H1 (cell line): ENCODE data around the gene DCLRE1B. TPM values are rescaled to one million over a fixed set of nuclear protein-coding genes. Genes with fewer than 3 reads are reported as not detected.

Experiments
- CTCF ChIA-PET: fragments of 300-600 bp; sonication (Branson Sonifier 250); formaldehyde crosslinking; loops from one replicate; lab custom pipeline; 2021; ENCODE audit not compliant: partially characterized antibody; lab: Charles Lee
- POLR2A ChIA-PET: fragments of 300-600 bp; sonication (Branson Sonifier 250); formaldehyde crosslinking; loops from one replicate; lab custom pipeline; 2021; ENCODE audit warnings: inconsistent platforms; ENCODE audit not compliant: partially characterized antibody; lab: Charles Lee
- DNase-seq, 2 experiments: peaks; one replicate each; pipeline versions ENCODE4 v3.0.0 to v3.0.0-alpha.2; 2010 to 2022; ENCODE audit warnings: low spot score in 2 of 2, low read depth in 1 of 2, mixed read lengths in 1 of 2
- FAIRE-seq: peaks from 2 replicates; lab custom pipeline; 2011; peaks lifted over from hg19 to GRCh38; lab: Jason Lieb, UNC
- H2AFZ ChIP-seq: 2 replicates; pipeline ENCODE4 v1.8.1; 2012; ENCODE audit warnings: low read length, inconsistent platforms
- H2AK5ac ChIP-seq: 2 replicates; pipeline ENCODE4 v1.6.1; 2013; ENCODE audit warnings: low read depth, low read length
- H2BK120ac ChIP-seq: replicated peaks from 2 replicates; pipeline ENCODE3; 2013; ENCODE audit warnings: low read depth, low read length, inconsistent platforms
- H2BK12ac ChIP-seq: 2 replicates; pipeline ENCODE4 v1.6.1; 2013; ENCODE audit warnings: low read depth, low read length
- H2BK15ac ChIP-seq: 2 replicates; pipeline ENCODE4 v1.6.1; 2013; ENCODE audit warnings: low read length
- H2BK20ac ChIP-seq: 2 replicates; pipeline ENCODE4 v1.6.1; 2013; ENCODE audit warnings: low read length
- H2BK5ac ChIP-seq: 2 replicates; pipeline ENCODE4 v1.6.1; 2013; ENCODE audit warnings: low read depth, low read length
- H3K14ac ChIP-seq: 2 replicates; pipeline ENCODE4 v1.6.1; 2013; ENCODE audit warnings: inconsistent platforms; ENCODE audit not compliant: insufficient read length
- H3K18ac ChIP-seq: 2 replicates; pipeline ENCODE4 v1.6.1; 2013; ENCODE audit warnings: low read length; ENCODE audit errors: extremely low read depth
- H3K23ac ChIP-seq: 2 replicates; pipeline ENCODE4 v1.6.1; 2013; ENCODE audit warnings: inconsistent platforms; ENCODE audit not compliant: insufficient read length
- H3K23me2 ChIP-seq: 2 replicates; pipeline ENCODE4 v1.6.1; 2013; ENCODE audit warnings: low read depth, low read length
- H3K27ac ChIP-seq: 2 replicates; pipeline ENCODE4 v1.6.1; 2011; ENCODE audit warnings: low read depth, low read length, inconsistent platforms
- H3K27me3 ChIP-seq, 4 experiments: replicated peaks in 1 of 4; 1 replicate in 1 of 4; 2 replicates in 3 of 4; pipeline versions ENCODE4 v1.6.1 to v1.8.1; 2011 to 2013; ENCODE audit warnings: low read length in 3 of 4, mild to moderate bottlenecking in 3 of 4, inconsistent platforms in 2 of 4, mixed read lengths in 2 of 4, moderate library complexity in 1 of 4; ENCODE audit not compliant: control insufficient read depth in 3 of 4, insufficient read depth in 3 of 4; ENCODE audit errors: extremely low read depth in 1 of 4
- H3K36me3 ChIP-seq, 4 experiments: 2 replicates each; pipeline versions ENCODE4 v1.6.1 to v1.8.1; 2011 to 2013; ENCODE audit warnings: mild to moderate bottlenecking in 4 of 4, low read length in 3 of 4, moderate library complexity in 2 of 4, control low read depth in 1 of 4, inconsistent platforms in 1 of 4; ENCODE audit not compliant: insufficient read depth in 4 of 4, control insufficient read depth in 2 of 4
- H3K4ac ChIP-seq: replicated peaks from 2 replicates; pipeline ENCODE3; 2013; ENCODE audit warnings: low read length, low read depth, mixed read lengths, inconsistent platforms; ENCODE audit not compliant: insufficient read length
- H3K4me1 ChIP-seq, 4 experiments: replicated peaks in 1 of 4; 1 replicate in 1 of 4; 2 replicates in 3 of 4; pipeline versions ENCODE4 v1.6.1 to v1.8.1; 2011 to 2013; ENCODE audit warnings: low read length in 3 of 4, inconsistent platforms in 2 of 4, mixed read lengths in 1 of 4; ENCODE audit not compliant: insufficient read depth in 4 of 4, control insufficient read depth in 3 of 4
- H3K4me2 ChIP-seq, 2 experiments: 2 replicates each; pipeline versions ENCODE4 v1.6.1 to v1.8.1; 2011 to 2013; ENCODE audit warnings: low read depth in 2 of 2, low read length in 2 of 2, control low read depth in 1 of 2, inconsistent platforms in 1 of 2, mild to moderate bottlenecking in 1 of 2; ENCODE audit not compliant: insufficient read depth in 1 of 2
- H3K4me3 ChIP-seq, 4 experiments: fragments of 200-600, 300-600 bp in 1 of 4; sonication (generic), shearing (Covaris generic), sonication (Bioruptor Twin) in 1 of 4; 2 replicates each; pipeline versions ENCODE4 v1.5.1 to v1.8.1; 2011 to 2016; ENCODE audit warnings: low read length in 4 of 4, low read depth in 3 of 4, control low read depth in 2 of 4, inconsistent platforms in 2 of 4, mild to moderate bottlenecking in 2 of 4, mixed read lengths in 1 of 4, moderate library complexity in 1 of 4; ENCODE audit not compliant: insufficient read depth in 2 of 4; ENCODE audit errors: extremely low read depth in 1 of 4
- H3K56ac ChIP-seq: replicated peaks from 2 replicates; pipeline ENCODE3; 2013; ENCODE audit warnings: low read depth, mild to moderate bottlenecking, mixed read lengths, low read length, inconsistent platforms; ENCODE audit not compliant: insufficient read length
- H3K79me1 ChIP-seq: 2 replicates; pipeline ENCODE4 v1.6.1; 2013; ENCODE audit warnings: low read depth, low read length, control low read depth
- H3K79me2 ChIP-seq, 2 experiments: 2 replicates each; pipeline versions ENCODE4 v1.6.1 to v1.8.1; 2012 to 2013; ENCODE audit warnings: low read length in 2 of 2, mild to moderate bottlenecking in 2 of 2, inconsistent platforms in 1 of 2; ENCODE audit not compliant: insufficient read depth in 2 of 2, control insufficient read depth in 1 of 2
- H3K9ac ChIP-seq, 4 experiments: replicated peaks in 1 of 4; 1 replicate in 1 of 4; 2 replicates in 3 of 4; pipeline versions ENCODE4 v1.6.1 to v1.8.1; 2011 to 2013; ENCODE audit warnings: low read depth in 3 of 4, low read length in 3 of 4, control low read depth in 2 of 4, mild to moderate bottlenecking in 2 of 4, moderate library complexity in 2 of 4, inconsistent platforms in 1 of 4; ENCODE audit errors: extremely low read depth in 1 of 4
- H3K9me3 ChIP-seq, 2 experiments: 2 replicates each; pipeline versions ENCODE4 v1.6.1 to v1.8.1; 2012 to 2013; ENCODE audit warnings: mild to moderate bottlenecking in 2 of 2, moderate library complexity in 2 of 2, control low read depth in 1 of 2, inconsistent platforms in 1 of 2, low read depth in 1 of 2, low read length in 1 of 2, mixed read lengths in 1 of 2; ENCODE audit not compliant: insufficient read depth in 2 of 2
- H4K20me1 ChIP-seq, 2 experiments: replicated peaks in 1 of 2; 2 replicates each; pipeline versions ENCODE3 to v1.8.1; 2011 to 2013; ENCODE audit warnings: inconsistent platforms in 2 of 2, low read length in 2 of 2, mild to moderate bottlenecking in 1 of 2; ENCODE audit not compliant: insufficient read depth in 2 of 2, control insufficient read depth in 1 of 2
- H4K5ac ChIP-seq: 2 replicates; pipeline ENCODE4 v1.6.1; 2013; ENCODE audit warnings: low read length, low read depth, mixed read lengths, inconsistent platforms; ENCODE audit not compliant: insufficient read length
- H4K8ac ChIP-seq: 2 replicates; pipeline ENCODE4 v1.8.0; 2013; ENCODE audit warnings: mild to moderate bottlenecking, moderate library complexity, low read length, inconsistent platforms; ENCODE audit not compliant: insufficient read depth; ENCODE audit errors: extremely low read depth
- H4K91ac ChIP-seq: replicated peaks from 2 replicates; pipeline ENCODE3; 2013; ENCODE audit warnings: low read length, mixed read lengths, inconsistent platforms; ENCODE audit not compliant: insufficient read length
- ASH2L ChIP-seq: fragments of 200-600, 300-600 bp; sonication (generic); IDR thresholded peaks from one replicate; pipeline ENCODE4 v1.7.1; 2017; ENCODE audit warnings: low read length
- CBX8 ChIP-seq: fragments of 300-800, 300-1000 bp; sonication (generic); IDR thresholded peaks from 2 replicates; pipeline ENCODE4 v1.7.1; 2016; ENCODE audit warnings: low read depth, low read length, borderline replicate concordance
- CTBP2 ChIP-seq: IDR thresholded peaks from 2 replicates; pipeline ENCODE4 v1.7.0; 2011; ENCODE audit warnings: borderline replicate concordance, mild to moderate bottlenecking, moderate library complexity, mixed read lengths, low read length; ENCODE audit not compliant: insufficient read depth, insufficient read length
- EZH2 ChIP-seq: fragments of 200-600 bp; sonication (generic); IDR thresholded peaks from 2 replicates; pipeline ENCODE4 v1.7.1; 2012; ENCODE audit warnings: low read depth, mild to moderate bottlenecking, moderate library complexity, low read length, inconsistent platforms; ENCODE audit not compliant: severe bottlenecking
- JUND ChIP-seq: IDR thresholded peaks from 2 replicates; pipeline ENCODE4 v1.6.1; 2011; ENCODE audit warnings: mild to moderate bottlenecking, improper control_type of control experiment, low read length
- RNF2 ChIP-seq: fragments of 200-900, 300-1000 bp; sonication (generic); IDR thresholded peaks from 2 replicates; pipeline ENCODE4 v1.7.1; 2016; ENCODE audit warnings: borderline replicate concordance, low read depth, mild to moderate bottlenecking, antibody characterized with exemption, low read length; ENCODE audit not compliant: poor library complexity, severe bottlenecking; ENCODE audit errors: missing control alignments
- SAP30 ChIP-seq: fragments of 300-600 bp; sonication (generic); IDR thresholded peaks from 2 replicates; pipeline ENCODE4 v1.7.1; 2012; ENCODE audit warnings: low read length, moderate library complexity, mild to moderate bottlenecking, inconsistent platforms; ENCODE audit not compliant: insufficient read depth, insufficient replicate concordance
- SIN3A ChIP-seq, 2 experiments: IDR thresholded peaks in 1 of 2; conservative IDR thresholded peaks in 1 of 2; 2 replicates each; pipeline ENCODE4 v1.6.1; 2011 to 2012; ENCODE audit warnings: low read length in 2 of 2, improper control_type of control experiment in 1 of 2, low read depth in 1 of 2, mild to moderate bottlenecking in 1 of 2
- SP2 ChIP-seq: IDR thresholded peaks from 2 replicates; pipeline ENCODE4 v1.6.1; 2012; ENCODE audit warnings: mild to moderate bottlenecking, low read length, inconsistent platforms
- whole genome bisulfite sequencing, 2 experiments: shearing (Covaris generic) in 1 of 2; methylation state at CpG; one replicate each; pipeline versions ENCODE4 v1.1.6 to v1.1.7; 2013 to 2015; ENCODE audit warnings: low lambda C conversion rate in 2 of 2, mixed read lengths in 2 of 2, inconsistent platforms in 1 of 2, low coverage in 1 of 2, missing lambda C conversion rate in 1 of 2; ENCODE audit not compliant: insufficient replicate concordance in 2 of 2, insufficient coverage in 1 of 2, insufficient read length in 1 of 2; ENCODE audit errors: extremely low coverage in 1 of 2, missing lambda C conversion rate in 1 of 2; 5-methylcytosine and 5-hydroxymethylcytosine counted together
- polyA plus RNA-seq, 7 experiments: library from polyadenylated mRNA; depleted of rRNA in 3 of 7; stranded (reverse) in 5 of 7; unstranded in 2 of 7; fragments of >200 nt in 5 of 7; fragments of 200-250 nt in 2 of 7; gene quantifications; 1 replicate in 5 of 7; 2 replicates in 1 of 7; 4 replicates in 1 of 7; pipeline versions ENCODE4 v1.2.1 to v1.2.3, GENCODE V29; 2011 to 2013; ENCODE audit warnings: missing spikeins in 2 of 7, mixed read lengths in 2 of 7
- total RNA-seq: library from RNA; stranded (reverse); fragmentation: NEBNext Ultra II Directional; extraction: Animal tissue kit (Norgen Biotek cat#: 25700); gene quantifications from 2 replicates; pipeline ENCODE4 v1.2.1, GENCODE V29; 2021

DCLRE1B gene
- total and polyA plus RNA-seq, 2 of the 8 experiments (the other 6 are each of a cell fraction or from before 2014, with no cell fraction given), result 5.5 to 11.0 TPM

DNA sequence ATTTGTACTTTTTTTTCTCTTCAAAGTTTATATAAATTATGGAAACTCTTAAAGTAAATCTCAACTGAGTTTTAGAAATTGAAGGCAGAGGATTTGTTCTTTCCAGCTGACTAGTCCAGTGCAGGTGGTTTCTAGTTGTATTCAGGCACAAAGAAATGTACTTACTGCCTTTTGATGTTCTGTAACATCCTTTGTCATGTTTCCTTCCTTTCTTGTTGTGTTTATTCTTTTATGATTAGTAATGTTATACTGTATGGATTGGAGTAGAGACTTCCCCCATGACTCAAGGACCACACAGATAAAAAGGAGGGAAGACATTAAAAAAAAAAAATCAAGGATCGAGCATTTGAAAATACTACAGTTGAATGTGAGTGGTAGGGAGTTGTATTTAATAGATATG lies 32.0 kb downstream of the DCLRE1B start:
- Histone ChIP-seq H3K4me3 (no peak overlapping the region), H3K79me2 (peaks cover 18 to 79% of the 10 kb centered on the region in 2 experiments), H3K9ac (no peak overlapping the region), H3K56ac (no peak overlapping the region), H3K18ac (no peak overlapping the region), H3K36me3 (peaks cover 5 to 12% (median 6%) of the 10 kb centered on the region in 4 experiments), H3K9me3 (no peaks in the 10 kb centered on the region), H3K4me1 (peaks cover 0 to 3% (median 0%) of the 10 kb centered on the region in 4 experiments; a peak in 3 of 7 replicates), H3K23me2 (no peaks in the 10 kb centered on the region), H4K5ac (no peak overlapping the region), H3K4me2 (no peak overlapping the region), H2BK120ac (no peak overlapping the region), H2BK5ac (no peak overlapping the region), H3K4ac (no peak overlapping the region), H3K14ac (no peak overlapping the region), H3K27ac (no peak overlapping the region), H3K27me3 (no peaks in the 10 kb centered on the region), H4K91ac (no peak overlapping the region), H3K23ac (no peak overlapping the region), H2BK12ac (no peak overlapping the region), H2AFZ (no peak overlapping the region), H2BK20ac (no peak overlapping the region), H2BK15ac (no peak overlapping the region), H2AK5ac (no peak overlapping the region), H3K79me1 (peaks cover 5% of the 10 kb centered on the region), H4K8ac (no peak overlapping the region), H4K20me1 (peaks cover 1 to 12% of the 10 kb centered on the region in 2 experiments)
- no peak for TF ChIP-seq SIN3A (conservative IDR thresholded peaks at IDR 0.05 in 1 of 2, IDR thresholded peaks at IDR 0.05 in 1 of 2; ENCODE audit: low read depth in 1 of 2, low read length in 2 of 2)
- TF ChIP-seq RNF2, result no peak
- no peak for TF ChIP-seq SP2
- no peak for TF ChIP-seq JUND
- no peak for TF ChIP-seq CBX8
- TF ChIP-seq EZH2, result no peak
- TF ChIP-seq SAP30, result no peak
- no peak for TF ChIP-seq CTBP2
- TF ChIP-seq ASH2L, result no peak
- 59% methylated on average over 1 of the region's 1 CpG; no CpG with 5 or more reads in 1 of the 2 experiments for WGBS, 2 experiments
- no peak for FAIRE-seq
- POLR2A ChIA-PET, result no interaction called here
- CTCF ChIA-PET, result interaction anchor here (0.6 to 1.6 kb wide), 4 partner anchors 11 to 327 kb away, joined by 3 to 5 read pairs (median 4); no protein-coding TSS in a partner anchor
- DNase-seq, result no peak
